OCI-LY1 (cell line): ENCODE results near the gene DNAH1.

Experiments used
- EZH2 ChIP-seq: fragments of 200-600 bp; sonication (generic), shearing (Covaris generic); IDR thresholded peaks from 2 replicates; pipeline ENCODE4 v1.8.0; 2017; ENCODE audit warnings: borderline replicate concordance, mixed run types, mild to moderate bottlenecking, antibody characterized with exemption, low read length, moderate library complexity, mixed read lengths
- TF ChIP-seq, protein P1 (sequence below): fragments of 200-600 bp; sonication (generic), shearing (Covaris generic); IDR thresholded peaks from 2 replicates; pipeline ENCODE4 v1.5.1; 2017; ENCODE audit warnings: mild to moderate bottlenecking, antibody characterized with exemption, low read length, moderate library complexity, mixed read lengths

DNA sequence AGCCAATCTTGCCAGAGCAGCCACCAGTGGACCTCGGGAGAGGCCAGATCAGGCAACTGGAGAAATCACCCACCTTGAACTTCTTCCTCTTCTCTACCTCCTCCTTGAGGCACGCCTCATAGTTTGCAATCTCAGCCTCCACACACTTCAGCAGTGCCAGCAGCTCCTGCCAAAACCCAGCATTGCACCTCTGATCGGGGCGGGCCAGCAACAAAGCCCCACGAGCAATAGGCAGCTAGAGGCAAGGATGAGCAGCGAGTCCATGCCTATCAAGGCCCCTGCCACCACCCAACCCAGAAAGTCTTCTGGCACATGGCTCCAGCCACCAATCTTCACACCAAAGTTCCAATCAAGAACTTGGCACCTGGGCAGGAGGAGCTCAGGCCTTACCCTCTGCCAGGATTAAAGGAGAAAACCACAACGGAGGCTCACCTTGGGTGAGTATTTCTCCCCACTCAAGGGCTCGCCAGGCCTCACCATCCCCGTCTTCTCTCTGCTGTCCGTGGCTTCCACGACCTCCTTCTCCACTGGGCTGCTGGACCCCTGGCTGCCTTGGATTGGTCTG, 86.7 kb downstream of the DNAH1 start:
- TF ChIP-seq, protein P1, sequence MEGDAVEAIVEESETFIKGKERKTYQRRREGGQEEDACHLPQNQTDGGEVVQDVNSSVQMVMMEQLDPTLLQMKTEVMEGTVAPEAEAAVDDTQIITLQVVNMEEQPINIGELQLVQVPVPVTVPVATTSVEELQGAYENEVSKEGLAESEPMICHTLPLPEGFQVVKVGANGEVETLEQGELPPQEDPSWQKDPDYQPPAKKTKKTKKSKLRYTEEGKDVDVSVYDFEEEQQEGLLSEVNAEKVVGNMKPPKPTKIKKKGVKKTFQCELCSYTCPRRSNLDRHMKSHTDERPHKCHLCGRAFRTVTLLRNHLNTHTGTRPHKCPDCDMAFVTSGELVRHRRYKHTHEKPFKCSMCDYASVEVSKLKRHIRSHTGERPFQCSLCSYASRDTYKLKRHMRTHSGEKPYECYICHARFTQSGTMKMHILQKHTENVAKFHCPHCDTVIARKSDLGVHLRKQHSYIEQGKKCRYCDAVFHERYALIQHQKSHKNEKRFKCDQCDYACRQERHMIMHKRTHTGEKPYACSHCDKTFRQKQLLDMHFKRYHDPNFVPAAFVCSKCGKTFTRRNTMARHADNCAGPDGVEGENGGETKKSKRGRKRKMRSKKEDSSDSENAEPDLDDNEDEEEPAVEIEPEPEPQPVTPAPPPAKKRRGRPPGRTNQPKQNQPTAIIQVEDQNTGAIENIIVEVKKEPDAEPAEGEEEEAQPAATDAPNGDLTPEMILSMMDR: no peak
- no peak for TF ChIP-seq EZH2
